ENCODE data around the gene SH3RF3.

The SH3RF3 gene

DNA sequence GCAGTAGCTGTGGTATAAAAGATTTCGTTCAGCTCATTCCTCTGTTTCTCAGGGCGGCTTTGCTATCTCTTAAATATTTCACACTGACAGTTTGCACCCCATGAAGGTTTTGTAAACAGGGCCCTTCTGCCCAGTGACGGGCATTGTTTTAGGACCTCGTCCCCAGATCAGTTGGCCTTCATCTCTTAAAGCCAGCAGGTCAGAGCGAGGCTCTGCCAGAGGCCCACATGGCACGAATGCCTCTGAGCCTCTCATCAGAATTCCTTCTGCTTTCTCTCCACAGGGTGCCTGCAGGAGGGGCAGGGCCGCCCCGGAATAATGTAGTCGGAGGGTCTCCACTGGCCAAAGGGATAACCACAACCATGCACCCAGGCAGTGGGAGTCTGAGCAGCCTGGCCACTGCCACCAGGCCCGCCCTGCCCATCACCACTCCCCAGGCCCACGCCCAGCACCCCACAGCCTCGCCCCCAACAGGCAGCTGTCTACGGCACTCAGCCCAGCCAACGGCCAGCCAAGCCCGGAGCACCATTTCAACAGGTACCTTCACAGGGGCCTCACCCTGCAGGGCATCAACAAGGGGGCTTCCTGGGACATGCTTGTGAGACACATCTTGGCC, 307.7 kb downstream of the SH3RF3 start:
- DNase-seq (ENCODE audit: low read depth), result no peak

DNA sequence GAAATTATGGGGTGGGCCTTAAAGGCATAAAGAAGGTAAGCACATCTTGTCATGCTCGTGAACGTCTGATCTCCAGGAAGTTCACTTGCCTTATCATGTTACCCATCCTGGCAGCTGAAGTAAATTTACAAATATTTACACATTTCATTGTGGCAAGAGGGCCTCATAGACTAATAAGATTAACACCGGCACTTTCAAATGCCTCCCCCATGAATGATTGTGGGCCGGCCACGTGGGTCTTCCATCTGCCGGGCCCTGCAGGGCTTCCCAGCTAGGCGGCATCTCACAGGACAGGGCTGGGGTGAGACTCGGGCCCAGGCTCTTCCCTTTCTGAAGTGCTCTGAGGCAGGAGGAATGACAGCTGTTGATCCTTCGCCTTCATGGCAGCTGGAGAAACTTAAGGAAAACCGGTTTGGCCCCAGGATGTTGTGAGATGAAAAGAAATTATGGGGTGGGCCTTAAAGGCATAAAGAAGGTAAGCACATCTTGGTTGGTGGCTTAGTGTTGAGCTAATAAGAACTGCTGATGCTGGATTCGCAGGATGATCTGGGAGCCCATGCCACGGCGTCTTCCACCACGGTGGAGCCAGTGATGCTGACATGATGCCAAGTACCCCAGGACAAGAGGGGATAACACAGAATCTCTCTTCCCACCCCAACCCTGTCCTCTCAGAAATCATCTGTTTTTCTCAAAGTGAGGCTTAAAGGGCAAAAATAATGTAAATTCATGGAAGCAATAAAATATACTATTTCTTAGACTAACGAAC, 308.5 kb downstream of the SH3RF3 start:
- no peak for DNase-seq (ENCODE audit: low read depth)

DNA sequence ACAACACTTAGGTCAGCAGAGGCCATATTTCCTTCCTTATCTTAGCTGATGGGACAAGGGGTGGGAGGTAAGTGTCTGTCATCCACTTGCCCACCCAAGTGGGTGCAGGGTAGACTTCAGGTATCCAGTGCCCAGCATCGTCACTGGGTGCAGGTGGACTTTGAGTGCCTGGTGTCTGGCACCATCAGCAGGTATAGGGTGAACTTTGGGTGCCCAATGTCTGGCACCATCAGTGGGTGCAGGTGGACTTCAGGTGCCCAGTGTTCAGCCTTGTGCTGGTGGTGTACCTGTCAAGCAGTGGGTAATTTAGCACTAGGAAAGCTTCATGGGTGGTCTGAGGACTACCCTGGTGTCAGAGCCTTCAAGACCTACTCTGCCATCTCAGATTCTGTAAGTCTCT, 309.1 kb downstream of the SH3RF3 start:
- DNase-seq (ENCODE audit: low read depth), result no peak

DNA sequence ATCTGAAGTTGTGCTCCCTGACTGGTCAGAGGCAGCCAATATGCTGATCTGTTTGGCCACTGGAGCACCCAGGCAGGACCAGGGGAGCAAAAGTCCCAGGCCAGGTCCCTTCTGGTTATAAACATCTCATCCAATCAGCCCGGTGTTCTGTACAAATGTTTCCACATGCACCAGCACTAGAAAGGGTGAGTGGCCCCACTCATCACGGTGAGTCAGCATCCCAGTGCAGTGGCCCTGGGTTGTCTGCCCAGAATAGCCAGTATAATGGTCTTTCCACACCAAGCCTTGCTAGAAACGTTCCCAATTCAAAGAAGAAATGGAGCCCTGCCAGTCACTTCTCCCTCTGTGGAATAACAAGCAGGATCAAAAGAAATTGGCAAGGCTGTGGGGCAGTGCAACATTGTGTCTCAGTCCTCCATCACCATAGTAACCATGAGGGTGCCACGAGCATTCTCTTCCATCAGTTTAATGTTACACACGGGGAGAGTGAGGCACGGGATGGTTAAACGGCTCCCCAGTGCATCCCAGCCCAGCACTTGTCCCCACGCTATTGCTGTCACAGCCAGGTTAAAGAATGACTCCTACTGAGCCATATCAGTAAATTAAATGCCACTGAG, 309.9 kb downstream of the SH3RF3 start:
- no peak for DNase-seq (ENCODE audit: low read depth)

DNA sequence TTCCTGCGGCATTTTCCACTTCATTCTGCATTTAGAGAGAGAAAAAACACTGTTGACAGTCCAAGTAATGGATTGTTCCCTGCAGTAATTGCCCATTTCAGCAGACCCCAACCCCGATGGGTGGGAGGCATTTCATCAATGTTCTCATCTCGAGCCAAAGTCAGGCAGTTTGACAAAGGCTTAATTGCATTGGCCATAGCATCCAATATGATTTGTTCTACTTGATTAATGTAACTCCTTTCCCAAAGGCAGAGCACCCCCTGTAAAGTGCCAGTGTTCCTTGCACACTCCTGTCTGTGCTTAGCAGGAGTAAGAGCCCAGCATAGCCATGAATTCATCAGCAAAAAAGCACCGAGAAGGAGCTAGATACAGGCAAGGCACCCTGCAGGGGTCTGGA, 310.4 kb downstream of the SH3RF3 start:
- no peak for DNase-seq (ENCODE audit: low read depth)

DNA sequence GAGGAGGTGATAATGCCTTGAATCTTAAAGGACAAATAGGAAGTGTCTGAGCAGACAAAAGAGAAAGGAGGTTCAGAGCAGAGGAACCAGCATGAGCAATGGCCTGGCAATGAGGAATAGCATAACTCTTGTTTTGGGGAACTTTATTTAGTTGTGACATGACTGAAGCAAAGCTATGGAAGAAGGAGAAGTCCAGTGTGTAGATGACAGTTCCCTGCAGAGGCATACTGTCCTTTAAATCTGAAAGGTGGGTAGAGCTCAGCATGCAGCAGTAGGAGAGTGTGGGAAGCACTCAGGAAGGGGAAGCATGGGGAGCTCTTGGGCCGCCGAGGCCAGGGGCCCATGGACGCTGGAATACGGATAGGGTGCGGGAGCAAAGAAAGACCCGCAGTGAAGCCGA, 311.0 kb downstream of the SH3RF3 start:
- DNase-seq (ENCODE audit: low read depth), result no peak

DNA sequence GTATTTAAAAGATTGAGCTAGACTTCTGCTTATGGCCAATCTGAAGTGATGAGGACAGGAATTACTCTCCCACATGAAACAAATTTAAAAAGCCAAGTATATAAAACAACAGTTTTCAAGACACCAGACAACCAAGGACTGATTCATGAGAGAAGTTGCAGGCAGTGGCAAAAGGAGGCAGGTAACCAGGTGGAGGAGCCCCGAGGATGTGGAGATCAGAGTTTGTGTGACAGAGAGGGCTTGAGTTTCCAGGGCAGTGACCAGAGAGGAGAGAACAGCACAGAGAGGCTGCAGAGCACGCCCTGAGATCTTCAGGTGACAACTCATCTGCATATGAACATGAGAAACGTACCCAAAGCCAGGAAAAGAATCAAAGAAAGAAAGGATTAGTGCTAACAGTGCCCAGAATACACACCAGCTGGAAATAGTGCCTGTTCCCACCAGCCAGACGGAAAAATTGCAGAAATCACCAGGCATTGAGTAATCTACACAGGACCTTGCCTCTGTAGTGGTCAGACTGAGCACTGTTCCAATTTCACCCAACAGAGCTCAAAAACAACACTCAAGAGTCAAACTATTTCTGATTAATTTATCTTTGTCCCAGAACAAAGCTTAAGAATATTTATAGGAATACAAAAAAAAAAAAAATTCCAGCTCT, 311.6 kb downstream of the SH3RF3 start:
- DNase-seq (ENCODE audit: low read depth), result no peak

DNA sequence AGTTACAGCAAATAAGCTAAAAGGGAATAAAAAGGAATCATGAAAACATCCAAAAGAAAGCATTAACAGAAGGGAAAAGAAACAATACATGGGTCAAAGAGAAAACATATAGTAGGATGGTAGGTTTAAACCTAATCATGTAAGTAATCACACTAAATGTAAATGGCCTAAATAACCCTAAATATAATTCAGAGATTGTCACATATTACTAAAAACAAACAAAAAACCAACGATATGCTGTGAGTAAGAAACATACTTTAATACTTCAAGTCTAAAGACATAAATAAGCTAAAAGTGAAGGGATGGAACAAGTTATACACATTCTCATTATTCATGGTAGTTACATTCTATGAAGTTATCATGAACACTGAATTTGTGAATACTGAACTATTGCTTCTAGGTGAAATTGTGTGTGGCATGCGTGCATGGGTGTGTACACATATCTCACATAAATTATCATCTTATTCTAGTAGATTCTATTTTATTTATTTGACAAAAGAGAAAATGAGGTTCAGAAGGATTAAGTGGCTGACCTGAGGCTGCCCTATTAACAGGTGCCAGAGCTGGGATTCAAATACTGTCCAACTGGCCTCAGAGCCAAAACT, 313.8 kb downstream of the SH3RF3 start:
- no peak for DNase-seq (ENCODE audit: low read depth)

DNA sequence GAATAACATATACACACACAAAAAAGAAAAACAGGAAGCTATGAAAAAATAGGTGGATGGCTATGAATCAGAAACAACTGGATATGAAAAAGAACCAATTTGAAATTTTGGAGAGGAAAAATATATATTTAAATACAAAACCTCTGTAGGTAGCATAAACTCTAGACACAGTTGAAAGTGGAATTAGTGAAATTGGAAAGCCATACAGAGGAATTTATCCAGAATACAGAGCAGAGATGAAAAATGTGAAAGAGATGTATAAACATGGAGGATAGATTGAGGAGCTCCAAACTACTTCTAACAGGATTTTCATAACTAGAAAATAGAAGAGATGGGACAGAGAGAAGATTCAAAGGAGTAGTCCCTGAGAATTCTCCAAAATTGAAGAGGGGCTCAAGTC, 315.9 kb downstream of the SH3RF3 start:
- DNase-seq (ENCODE audit: low read depth), result no peak

DNA sequence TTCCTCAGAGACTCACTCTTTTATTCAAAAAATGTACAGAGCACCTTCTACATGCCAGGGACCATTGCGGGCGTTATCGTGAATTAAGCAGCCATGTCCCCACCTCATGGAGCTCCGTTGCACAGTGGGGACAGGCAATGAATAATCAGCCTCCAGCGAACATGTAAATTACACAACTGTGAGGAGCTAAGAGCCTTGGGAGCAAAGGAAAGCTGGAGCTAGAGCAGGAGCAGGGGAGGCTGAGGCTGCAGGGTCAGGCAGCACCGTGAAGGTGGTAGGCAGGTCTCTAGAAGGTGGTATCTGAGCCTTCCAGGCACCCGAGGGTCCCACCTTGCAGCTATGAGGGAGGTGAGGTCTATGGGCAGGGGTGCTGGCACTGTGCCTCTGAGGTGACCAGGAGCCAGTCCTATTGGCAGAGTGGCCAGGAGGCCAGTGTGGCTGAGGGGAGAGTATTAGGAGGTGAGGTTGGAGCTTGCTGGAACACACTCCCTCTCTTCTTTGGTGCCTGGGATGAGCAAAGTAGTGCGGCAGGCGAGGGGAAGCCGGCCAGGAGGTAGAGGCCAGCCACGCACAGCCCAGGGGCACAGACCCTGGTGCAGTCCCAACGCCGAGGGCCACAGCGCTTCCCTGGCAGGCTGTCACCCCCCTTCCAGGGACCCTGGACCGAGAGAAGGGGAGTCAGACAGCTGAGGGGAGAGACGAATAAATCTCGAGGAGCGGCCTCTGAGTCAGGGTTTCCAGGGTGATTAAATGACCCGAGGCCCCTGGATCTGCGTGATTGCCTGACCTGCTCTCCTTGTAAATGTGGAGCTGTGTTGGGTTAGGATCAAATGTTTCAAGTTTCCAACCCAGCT, 317.5 kb downstream of the SH3RF3 start:
- DNase-seq (ENCODE audit: low read depth), result no peak

DNA sequence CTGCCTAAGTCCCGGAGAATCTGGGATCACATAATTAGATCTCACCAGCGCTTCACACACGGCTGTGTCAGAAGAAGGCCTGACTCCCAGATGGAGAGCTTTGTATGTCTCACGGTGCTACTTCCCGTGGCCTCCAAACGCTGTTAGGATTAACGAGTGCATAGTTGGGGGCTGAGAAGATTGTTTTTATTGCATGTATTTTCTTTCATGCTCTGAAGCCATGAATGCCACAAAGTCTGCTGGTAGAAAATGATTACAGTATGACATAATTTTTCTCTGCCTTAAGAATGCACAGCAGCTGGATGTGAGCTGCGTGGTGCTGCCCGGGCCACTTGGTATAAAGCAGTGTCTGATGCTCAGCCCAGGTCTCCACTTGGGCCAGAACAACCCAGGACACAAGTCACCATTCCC, 318.3 kb downstream of the SH3RF3 start:
- DNase-seq (ENCODE audit: low read depth), result no peak

DNA sequence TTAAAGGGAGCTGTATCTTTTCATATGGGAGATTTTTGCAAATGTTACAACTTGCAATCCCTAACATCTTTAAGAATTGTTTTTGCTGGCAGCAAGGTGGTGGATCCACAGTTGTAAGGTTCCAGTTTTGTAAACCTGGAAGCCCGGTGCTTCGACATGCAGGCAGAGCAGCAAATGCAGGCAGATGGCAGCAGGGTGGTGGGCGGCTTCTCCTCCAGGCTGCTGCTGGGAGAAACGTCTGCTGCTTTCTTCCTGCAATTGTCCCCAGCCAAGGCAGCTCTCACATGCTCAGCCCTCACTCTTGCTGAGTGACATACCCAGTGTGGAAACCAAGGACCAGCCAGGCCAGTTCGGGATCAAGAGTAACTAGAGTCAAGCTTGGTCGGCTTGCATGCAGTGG, 318.8 kb downstream of the SH3RF3 start:
- DNase-seq (ENCODE audit: low read depth), result no peak

DNA sequence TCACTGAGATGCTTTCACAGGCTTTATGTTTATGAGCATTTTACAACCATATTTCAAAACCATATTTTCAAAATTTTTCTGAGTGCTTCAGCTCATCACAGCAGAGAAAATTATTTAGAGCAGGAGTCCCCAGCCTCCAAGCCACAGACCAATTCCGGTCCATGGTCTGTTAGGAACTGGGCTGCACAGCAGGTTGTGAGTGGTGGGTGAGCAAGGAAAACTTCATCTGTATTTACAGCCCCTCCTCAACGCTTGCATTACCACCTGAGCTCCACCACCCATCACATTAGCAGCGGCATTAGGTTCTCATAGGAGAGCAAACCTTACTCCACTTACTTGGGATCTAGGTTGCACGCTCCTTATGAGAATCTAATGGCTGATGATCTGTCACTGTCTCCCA, 319.2 kb downstream of the SH3RF3 start:
- DNase-seq (ENCODE audit: low read depth), result no peak

DNA sequence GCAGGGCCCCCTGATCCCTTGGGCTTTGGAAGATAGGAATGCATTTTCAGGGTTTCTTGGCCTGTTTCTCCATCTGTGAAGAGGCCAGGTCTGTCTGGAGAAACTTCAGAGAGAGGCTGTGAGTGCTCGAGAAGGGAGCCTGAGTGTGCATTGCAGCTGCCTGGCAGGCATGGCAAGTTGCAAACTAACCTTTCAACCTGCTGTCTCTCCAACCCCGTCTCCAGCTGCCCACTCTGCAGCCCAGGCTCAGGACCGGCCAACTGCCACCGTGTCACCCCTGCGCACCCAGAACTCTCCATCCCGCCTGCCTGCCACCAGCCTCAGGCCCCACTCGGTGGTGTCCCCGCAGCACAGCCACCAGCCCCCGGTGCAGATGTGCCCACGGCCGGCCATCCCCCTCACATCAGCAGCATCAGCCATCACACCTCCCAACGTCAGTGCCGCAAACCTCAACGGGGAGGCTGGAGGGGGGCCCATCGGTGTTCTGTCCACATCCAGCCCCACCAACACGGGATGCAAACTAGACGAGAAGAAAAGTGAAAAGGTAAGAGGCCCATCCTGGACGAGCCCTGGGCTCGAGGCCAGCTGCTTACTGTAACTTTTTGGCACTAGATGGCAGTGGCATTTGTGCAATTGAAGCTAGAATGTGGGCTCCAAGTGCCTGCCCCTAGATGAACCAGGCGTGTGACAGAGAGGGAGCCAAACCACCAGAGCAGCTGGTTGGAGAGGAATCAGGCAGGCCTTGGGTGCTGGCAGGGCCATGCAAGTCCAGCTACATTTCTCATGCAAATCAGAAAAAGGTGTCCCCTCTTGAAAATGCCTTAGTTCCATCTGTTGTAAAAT, 320.2 kb downstream of the SH3RF3 start:
- DNase-seq (ENCODE audit: low read depth), result no peak

DNA sequence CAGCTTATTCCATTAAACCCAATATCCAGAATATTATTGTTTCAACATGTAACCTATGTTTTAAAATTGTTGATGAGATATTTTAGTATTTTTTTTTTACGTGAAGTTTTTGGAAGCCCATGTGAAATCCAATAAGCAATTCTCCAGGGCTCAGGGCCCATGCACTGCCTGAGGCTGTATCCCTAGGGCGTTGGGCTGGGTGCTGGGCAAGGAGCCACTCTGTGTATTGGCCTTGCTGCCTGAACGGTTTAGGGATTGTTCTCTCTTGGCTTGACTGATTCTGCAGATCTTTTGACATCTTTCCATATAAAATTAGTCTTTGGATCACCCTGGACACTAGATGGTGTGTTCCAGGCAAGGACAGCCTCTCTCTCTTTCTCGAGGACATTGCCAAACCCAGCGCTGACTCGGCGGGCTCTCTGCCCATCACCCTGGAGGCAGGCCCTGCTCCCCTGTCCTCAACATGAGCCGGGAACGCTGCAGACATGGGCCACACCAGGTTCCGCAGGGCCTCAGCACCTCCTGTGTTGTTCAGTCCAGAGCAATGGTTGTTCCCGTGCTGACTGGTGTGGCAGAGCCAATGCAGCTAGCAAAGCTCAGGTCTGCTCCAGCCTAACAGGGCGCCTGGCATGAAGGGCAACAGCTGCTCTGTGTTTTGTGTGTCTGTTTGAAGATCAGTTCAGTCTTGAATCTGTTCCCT, 321.7 kb downstream of the SH3RF3 start:
- no peak for DNase-seq (ENCODE audit: low read depth)

DNA sequence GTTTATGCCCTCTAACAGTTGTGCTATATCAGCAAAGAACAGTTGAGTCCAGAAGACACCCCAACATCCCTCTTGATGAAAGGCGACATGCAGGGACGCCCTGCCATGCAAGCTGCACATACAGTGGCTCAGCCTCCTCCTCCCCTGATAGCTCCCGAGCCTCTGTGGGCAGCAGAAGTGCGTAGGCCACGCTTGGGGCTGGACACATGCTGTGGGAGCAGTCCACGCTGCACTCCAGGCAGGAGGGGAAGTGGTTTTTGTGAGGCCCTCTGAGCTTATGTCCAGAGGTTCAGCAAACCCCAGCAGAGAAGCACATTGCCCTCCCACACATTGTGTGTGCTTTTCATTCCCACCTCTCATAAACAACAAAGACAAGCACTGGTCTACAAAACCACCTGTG, 322.7 kb downstream of the SH3RF3 start:
- no peak for DNase-seq (ENCODE audit: low read depth)

DNA sequence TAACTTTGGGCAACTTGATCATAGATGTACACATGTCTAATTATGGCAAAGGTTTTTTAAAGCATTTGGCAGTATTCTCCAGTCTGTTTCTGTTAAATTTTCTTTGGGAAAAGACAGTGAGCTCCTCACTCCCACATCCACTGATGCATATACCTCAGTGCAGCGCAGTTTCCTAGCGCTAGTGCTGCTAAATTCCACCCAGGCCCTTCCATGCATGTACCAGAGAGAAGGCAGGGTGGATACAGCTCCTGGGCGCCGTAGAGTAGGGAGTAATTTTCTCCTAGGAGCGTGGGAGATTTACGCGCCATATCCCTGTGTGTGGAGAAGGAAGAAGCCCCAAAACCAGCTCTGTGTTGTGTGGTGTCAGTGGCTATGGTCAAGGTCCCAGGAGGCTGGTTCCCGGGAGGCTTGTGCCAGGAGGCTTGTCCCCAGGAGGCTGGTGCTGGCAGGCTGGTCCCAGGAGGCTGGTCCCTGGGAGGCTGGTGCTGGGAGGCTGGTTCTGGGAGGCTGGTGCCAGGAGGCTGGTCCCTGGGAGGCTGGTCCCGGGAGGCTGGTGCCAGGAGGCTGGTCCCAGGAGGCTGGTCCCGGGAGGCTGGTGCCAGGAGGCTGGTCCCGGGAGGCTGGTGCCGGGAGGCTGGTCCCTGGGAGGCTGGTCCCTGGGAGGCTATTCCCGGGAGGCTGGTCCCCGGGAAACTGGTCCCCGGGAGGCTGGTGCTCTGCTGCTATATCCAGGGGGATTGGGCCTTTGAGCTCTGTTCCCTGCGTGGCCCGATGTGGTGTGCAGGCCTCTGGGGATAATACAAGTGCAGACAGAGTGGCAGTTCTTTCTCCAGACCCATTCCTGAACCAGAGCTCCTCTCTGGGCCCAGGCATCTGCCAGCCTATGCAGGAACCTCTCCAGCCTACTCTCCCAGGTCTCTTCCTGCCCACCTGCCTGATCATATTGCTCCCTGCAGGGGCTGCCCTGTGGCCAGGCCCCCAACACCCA, 323.6 kb downstream of the SH3RF3 start:
- DNase-seq (ENCODE audit: low read depth), result no peak

DNA sequence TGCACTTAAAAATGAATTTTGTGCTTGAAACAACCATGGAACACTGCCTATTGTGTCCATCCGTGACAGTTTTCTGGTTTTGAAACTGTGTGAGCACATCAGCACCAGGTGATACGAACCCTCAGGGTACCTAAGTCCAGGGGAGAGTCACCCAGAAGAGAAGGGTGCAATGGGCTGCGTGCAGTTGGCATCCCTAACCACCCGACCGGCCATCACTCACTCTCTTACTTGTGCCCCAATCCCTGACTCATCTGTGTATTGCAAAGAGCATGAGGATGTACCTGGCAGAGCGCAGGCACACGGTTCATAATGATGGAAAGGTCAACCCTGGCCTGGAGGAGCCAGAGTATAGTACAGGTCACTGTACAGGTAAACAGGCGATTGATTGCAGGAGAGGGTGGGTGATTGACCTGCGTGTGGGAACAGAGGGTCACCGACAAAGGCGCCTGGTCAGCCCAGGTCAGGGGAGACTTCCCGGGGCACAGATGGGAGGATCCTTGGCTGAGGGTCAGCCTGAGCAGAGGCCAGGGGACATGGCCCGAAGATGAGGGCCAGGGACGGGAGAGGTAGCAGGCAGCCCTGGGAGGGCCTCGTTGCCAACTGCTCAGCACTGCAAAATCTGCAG, 324.5 kb downstream of the SH3RF3 start:
- no peak for DNase-seq (ENCODE audit: low read depth)
